Tibial artery (tissue), 4 donors: Measurements from ENCODE around the gene EXOC6.

Source experiments
- DNase-seq, 2 donors: peaks; one replicate each; pipeline ENCODE4 v3.0.0-alpha.2; 2019
- H3K27ac ChIP-seq, 2 donors: fragments of 200-600 bp; sonication (generic) in 1 of 2; 1 replicate in 1 of 2; 2 replicates in 1 of 2; pipeline ENCODE4 v1.5.1; 2018 to 2019; ENCODE audit warnings: mild to moderate bottlenecking in 1 of 2
- H3K27me3 ChIP-seq, 2 donors: fragments of 200-600 bp; sonication (generic) in 1 of 2; one replicate each; pipeline versions ENCODE4 v1.5.1 to v1.6.0; 2016 to 2019
- H3K36me3 ChIP-seq, 3 donors: fragments of 200-600 bp; sonication (generic) in 2 of 3; one replicate each; pipeline ENCODE4 v1.5.1; 2016 to 2019; ENCODE audit warnings: mild to moderate bottlenecking in 2 of 3
- H3K4me1 ChIP-seq, 4 donors: fragments of 200-600 bp; sonication (generic) in 2 of 4; 1 replicate in 3 of 4; 2 replicates in 1 of 4; pipeline ENCODE4 v1.5.1; 2016 to 2019
- H3K4me3 ChIP-seq, 2 donors: fragments of 200-600 bp; sonication (generic) in 1 of 2; 1 replicate in 1 of 2; 2 replicates in 1 of 2; pipeline ENCODE4 v1.5.1; 2018 to 2019; ENCODE audit warnings: mild to moderate bottlenecking in 2 of 2
- H3K9me3 ChIP-seq, 3 donors: fragments of 200-600 bp; sonication (generic) in 1 of 3; one replicate each; pipeline ENCODE4 v1.5.1; 2016 to 2019
- intact Hi-C: fragments of 100-400 bp; cut with DNase I; formaldehyde crosslinking; loops from one replicate; pipeline ENCODE4 v1.15.0; 2023; ENCODE audit warnings: low total_unique reads
- TF ChIP-seq, protein P1 (sequence below), 2 experiments: fragments of 200-600 bp in 1 of 2; fragments of 450-650 bp in 1 of 2; IDR thresholded peaks; one replicate each; pipeline ENCODE4 v1.5.1; 2017 to 2019; ENCODE audit warnings: antibody characterized with exemption in 2 of 2, mild to moderate bottlenecking in 1 of 2, moderate library complexity in 1 of 2

The EXOC6 gene

DNA sequence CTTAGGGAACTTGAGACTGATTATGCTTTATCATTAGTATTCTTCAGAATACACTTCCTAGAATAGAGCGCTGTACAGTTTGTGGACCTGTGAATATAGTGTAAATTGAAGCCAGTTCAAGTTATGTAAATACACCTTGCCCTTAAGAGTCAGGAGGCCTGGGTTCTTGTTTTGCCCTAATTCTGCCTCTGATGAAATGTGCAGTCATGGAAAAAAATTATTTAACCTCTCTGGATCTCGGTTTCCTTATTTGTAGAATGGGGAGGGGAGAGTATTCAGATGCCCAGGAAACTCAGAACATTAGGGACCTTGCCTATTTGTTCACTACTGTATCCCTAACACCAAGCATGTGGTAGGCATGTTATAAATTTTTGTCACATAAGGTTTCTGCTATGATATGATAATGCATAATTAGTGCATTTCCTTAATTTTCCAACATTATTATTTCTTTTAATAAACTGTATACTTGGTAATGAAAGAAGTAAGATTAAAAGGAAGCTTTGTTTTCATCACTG lies 1.3 kb downstream of the EXOC6 start:
- DNase-seq, result no peak
- TF ChIP-seq, protein P1, sequence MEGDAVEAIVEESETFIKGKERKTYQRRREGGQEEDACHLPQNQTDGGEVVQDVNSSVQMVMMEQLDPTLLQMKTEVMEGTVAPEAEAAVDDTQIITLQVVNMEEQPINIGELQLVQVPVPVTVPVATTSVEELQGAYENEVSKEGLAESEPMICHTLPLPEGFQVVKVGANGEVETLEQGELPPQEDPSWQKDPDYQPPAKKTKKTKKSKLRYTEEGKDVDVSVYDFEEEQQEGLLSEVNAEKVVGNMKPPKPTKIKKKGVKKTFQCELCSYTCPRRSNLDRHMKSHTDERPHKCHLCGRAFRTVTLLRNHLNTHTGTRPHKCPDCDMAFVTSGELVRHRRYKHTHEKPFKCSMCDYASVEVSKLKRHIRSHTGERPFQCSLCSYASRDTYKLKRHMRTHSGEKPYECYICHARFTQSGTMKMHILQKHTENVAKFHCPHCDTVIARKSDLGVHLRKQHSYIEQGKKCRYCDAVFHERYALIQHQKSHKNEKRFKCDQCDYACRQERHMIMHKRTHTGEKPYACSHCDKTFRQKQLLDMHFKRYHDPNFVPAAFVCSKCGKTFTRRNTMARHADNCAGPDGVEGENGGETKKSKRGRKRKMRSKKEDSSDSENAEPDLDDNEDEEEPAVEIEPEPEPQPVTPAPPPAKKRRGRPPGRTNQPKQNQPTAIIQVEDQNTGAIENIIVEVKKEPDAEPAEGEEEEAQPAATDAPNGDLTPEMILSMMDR (IDR thresholded peaks at IDR 0.05), result no peak
- Histone ChIP-seq H3K9me3 (no peaks in the 10 kb centered on the region), H3K27me3 (no peaks in the 10 kb centered on the region), H3K4me3 (peak overlapping the region; percentile 97 to 98), H3K27ac (peak overlapping the region in 1 of 2 donors; percentile 76), H3K4me1 (peaks cover 0 to 11% (median 9%) of the 10 kb centered on the region in 4 donors), H3K36me3 (no peaks in the 10 kb centered on the region)
- intact Hi-C loops, result loop anchor here (5.0 to 10.0 kb wide), 2 partner anchors 155 to 257 kb away; partner anchors contain the start of gene KIF11

DNA sequence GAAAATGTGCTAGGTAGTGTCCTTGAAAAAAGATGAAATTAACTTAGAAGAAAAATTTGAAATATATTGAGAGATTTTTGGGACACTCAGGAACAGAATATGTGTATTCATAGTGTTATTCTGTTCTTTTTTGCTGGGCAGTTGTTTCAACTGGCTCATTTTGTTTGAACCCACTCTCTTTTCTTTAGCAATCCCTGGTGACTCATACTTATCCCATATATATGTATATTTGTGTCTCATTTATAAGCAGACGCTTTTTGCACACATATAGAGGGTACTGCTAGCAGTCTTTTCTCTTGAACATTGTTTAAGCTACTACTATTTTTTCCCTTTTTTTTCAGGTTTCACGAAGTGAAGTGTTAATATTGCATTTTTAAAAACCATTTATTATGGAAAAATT lies 1.9 kb downstream of the EXOC6 start:
- Histone ChIP-seq H3K9me3 (no peaks in the 10 kb centered on the region), H3K4me1 (peaks cover 0 to 11% (median 9%) of the 10 kb centered on the region in 4 donors), H3K27ac (no peak overlapping the region), H3K4me3 (no peak overlapping the region), H3K27me3 (no peaks in the 10 kb centered on the region), H3K36me3 (no peaks in the 10 kb centered on the region)
- DNase-seq, result no peak
- intact Hi-C loops, result no loop called here
- TF ChIP-seq, protein P1 (IDR thresholded peaks at IDR 0.05), result no peak

DNA sequence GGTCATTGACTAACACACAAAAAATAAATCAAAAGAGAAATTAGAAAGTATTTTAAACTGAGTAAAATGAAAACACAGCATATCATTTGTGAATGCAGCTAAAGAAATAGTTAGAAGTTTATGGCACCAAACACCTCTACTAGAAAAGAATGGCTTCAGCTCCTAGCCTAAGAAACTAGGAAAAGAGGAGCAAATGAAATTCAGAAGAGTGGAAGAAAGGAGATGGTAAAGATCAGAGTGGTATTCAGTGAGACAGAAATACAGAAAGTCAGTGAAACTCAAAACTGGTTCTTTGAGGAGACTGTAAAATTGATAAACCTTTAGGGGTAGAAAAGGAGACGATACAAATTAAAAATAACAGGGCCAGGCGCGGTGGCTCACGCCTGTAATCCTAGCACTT lies 2.7 kb downstream of the EXOC6 start:
- DNase-seq, result no peak
- intact Hi-C loops, result no loop called here
- Histone ChIP-seq H3K36me3 (no peaks in the 10 kb centered on the region), H3K4me1 (peaks cover 0 to 11% (median 9%) of the 10 kb centered on the region in 4 donors), H3K4me3 (no peak overlapping the region), H3K27me3 (no peaks in the 10 kb centered on the region), H3K27ac (no peak overlapping the region), H3K9me3 (no peaks in the 10 kb centered on the region)
- TF ChIP-seq, protein P1 (IDR thresholded peaks at IDR 0.05), result no peak

DNA sequence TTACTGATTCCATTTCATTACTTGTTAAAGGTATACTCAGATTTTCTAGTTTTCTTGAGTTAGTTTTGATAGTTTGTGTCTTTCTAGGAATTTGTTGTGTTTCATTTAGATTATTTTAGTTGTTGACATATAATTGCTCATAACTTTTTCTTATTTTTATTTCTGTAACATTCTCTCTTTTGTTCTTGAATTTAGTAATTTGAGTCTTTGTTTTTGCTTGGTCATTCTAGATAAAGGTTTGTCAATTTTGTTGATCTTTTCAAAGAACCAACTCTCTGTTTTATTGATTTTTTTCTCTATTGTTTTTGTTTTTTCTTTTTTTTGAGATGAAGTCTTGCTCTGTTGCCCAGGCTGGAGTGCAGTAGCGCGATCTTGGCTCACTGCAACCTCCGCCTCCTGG lies 7.2 kb downstream of the EXOC6 start:
- peaks cover 0 to 5% (median 0%) of the 10 kb centered on the region in 3 donors for H3K36me3 ChIP-seq
- TF ChIP-seq, protein P1 (IDR thresholded peaks at IDR 0.05), result no peak
- no peak overlapping the region for H3K4me3 ChIP-seq
- peaks cover 0 to 20% (median 0%) of the 10 kb centered on the region in 3 donors for H3K9me3 ChIP-seq
- no peaks in the 10 kb centered on the region for H3K27me3 ChIP-seq
- no peak overlapping the region for H3K27ac ChIP-seq
- no peak for DNase-seq
- no peaks in the 10 kb centered on the region for H3K4me1 ChIP-seq
- intact Hi-C loops, result no loop called here

DNA sequence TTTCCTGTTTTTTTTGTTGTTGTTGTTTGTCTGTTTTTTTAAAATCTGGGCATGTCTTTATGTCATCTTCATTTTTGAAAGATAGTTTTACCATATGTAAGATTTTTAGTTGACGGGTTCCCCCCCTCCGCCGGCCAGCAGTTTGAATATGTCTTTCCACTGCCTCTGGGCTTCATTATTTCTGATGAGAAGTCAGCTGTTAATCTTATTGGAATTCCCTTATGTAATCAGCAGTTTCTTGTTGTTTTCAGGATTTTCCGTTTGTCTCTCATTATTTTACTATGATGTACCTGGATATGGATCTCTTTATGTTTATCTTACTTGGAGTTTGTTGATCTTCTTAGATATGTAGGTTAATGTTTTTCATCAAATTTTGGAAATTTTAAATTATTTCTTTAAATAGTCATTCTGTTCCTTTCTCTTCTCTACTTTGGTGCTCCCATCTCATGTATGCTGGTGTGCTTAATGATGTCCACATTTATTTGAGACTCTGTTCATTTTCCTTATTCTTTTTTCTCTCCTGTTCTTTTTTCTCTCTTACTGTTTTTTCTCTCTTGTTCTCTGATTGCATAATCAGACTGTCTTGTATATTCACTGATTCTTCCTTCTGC lies 9.7 kb downstream of the EXOC6 start:
- no peak for DNase-seq
- intact Hi-C loops, result no loop called here
- no peak overlapping the region for H3K27ac ChIP-seq
- no peaks in the 10 kb centered on the region for H3K4me1 ChIP-seq
- TF ChIP-seq, protein P1 (IDR thresholded peaks at IDR 0.05), result no peak
- no peak overlapping the region for H3K4me3 ChIP-seq
- peaks cover 0 to 20% (median 0%) of the 10 kb centered on the region in 3 donors for H3K9me3 ChIP-seq
- H3K36me3 ChIP-seq, result peaks cover 0 to 5% (median 0%) of the 10 kb centered on the region in 3 donors
- H3K27me3 ChIP-seq, result no peaks in the 10 kb centered on the region
